Renal pelvis (tissue), 4 donors: Measurements from ENCODE around the gene MGAT4A. TPM values are rescaled to one million over a fixed set of nuclear protein-coding genes. Genes with fewer than 3 reads are reported as not detected.

Experiments
- DNase-seq: peaks from one replicate; pipeline ENCODE4 v3.0.0-alpha.2; 2013
- polyA plus RNA-seq, 3 donors: library from polyadenylated mRNA; unstranded; fragments of 120-200 nt; gene quantifications; one replicate each; pipeline ENCODE4 v1.2.1, GENCODE V29; 2013; ENCODE audit not compliant: insufficient read length in 3 of 3

Gene MGAT4A
- polyA plus RNA-seq, 3 donors = 24.8 to 32.0 (median 28.8) TPM

GRCh38 chr2:98578231-98578630, 152.7 kb downstream of the MGAT4A start:
- DNase-seq = no peak

GRCh38 chr2:98577313-98577712, 153.6 kb downstream of the MGAT4A start:
- DNase-seq = no peak

GRCh38 chr2:98576666-98577312, 154.1 kb downstream of the MGAT4A start:
- no peak for DNase-seq

- no peak for DNase-seq
Observed at GRCh38 chr2:98573426-98573825, 157.5 kb downstream of the MGAT4A start.

- DNase-seq = no peak
Observed at GRCh38 chr2:98572676-98573075, 158.3 kb downstream of the MGAT4A start.

GRCh38 chr2:98572211-98572610, 158.7 kb downstream of the MGAT4A start:
- no peak for DNase-seq

- DNase-seq = no peak
Observed at GRCh38 chr2:98571796-98572195, 159.1 kb downstream of the MGAT4A start.

GRCh38 chr2:98571121-98571701, 159.7 kb downstream of the MGAT4A start:
- DNase-seq = no peak

- no peak for DNase-seq
Observed at GRCh38 chr2:98570356-98570755, 160.6 kb downstream of the MGAT4A start.

- DNase-seq = no peak
Observed at GRCh38 chr2:98569915-98570314, 161.0 kb downstream of the MGAT4A start.

GRCh38 chr2:98569197-98569793, 161.6 kb downstream of the MGAT4A start:
- DNase-seq = no peak

Other genes starting within 250 kb of the MGAT4A start
- 10 to 100 TPM; 72.1 to 84.7 (median 81.2) TPM for gene COA5, start 122.6 kb downstream of the MGAT4A start, polyA plus RNA-seq
- gene UNC50, start 122.5 kb downstream of the MGAT4A start, polyA plus RNA-seq = 10 to 100 TPM; 64.4 to 73.4 (median 68.2) TPM
- 1 to 10 TPM; 3.0 to 3.4 (median 3.0) TPM for gene CRACDL, start 205.1 kb upstream of the MGAT4A start, polyA plus RNA-seq